Neutrophil (primary cell): ENCODE results near the gene AJAP1.

Experiments
- H3K27ac ChIP-seq: fragments of 200-600 bp; sonication (generic); 2 replicates; pipeline ENCODE4 v1.5.1; 2016; ENCODE audit warnings: mild to moderate bottlenecking, moderate library complexity
- H3K27me3 ChIP-seq: fragments of 200-600 bp; sonication (generic); 2 replicates; pipeline ENCODE4 v1.6.0; 2016; ENCODE audit warnings: mild to moderate bottlenecking
- H3K36me3 ChIP-seq: fragments of 200-600 bp; sonication (generic); 2 replicates; pipeline ENCODE4 v1.5.1; 2017
- H3K4me1 ChIP-seq, 2 experiments: fragments of 200-600 bp in 1 of 2; sonication (generic) in 1 of 2; 1 replicate in 1 of 2; 2 replicates in 1 of 2; pipeline versions ENCODE4 v1.5.1 to v1.6.1; 2013 to 2016; ENCODE audit warnings: low read depth in 1 of 2, low read length in 1 of 2, mild to moderate bottlenecking in 1 of 2, moderate library complexity in 1 of 2; ENCODE audit not compliant: control insufficient read depth in 1 of 2, insufficient read depth in 1 of 2
- H3K4me3 ChIP-seq, 2 experiments: fragments of 200-600 bp in 1 of 2; sonication (generic) in 1 of 2; 1 replicate in 1 of 2; 2 replicates in 1 of 2; pipeline ENCODE4 v1.5.1; 2013 to 2016; ENCODE audit warnings: low read depth in 1 of 2, low read length in 1 of 2, mild to moderate bottlenecking in 1 of 2, moderate library complexity in 1 of 2
- H3K9me3 ChIP-seq: fragments of 200-600 bp; sonication (generic); 2 replicates; pipeline ENCODE4 v1.5.1; 2016
- TF ChIP-seq, protein P1 (sequence below): fragments of 200-600 bp; sonication (generic); IDR thresholded peaks from 2 replicates; pipeline ENCODE4 v1.5.1; 2016; ENCODE audit warnings: antibody characterized with exemption

AJAP1 gene

DNA sequence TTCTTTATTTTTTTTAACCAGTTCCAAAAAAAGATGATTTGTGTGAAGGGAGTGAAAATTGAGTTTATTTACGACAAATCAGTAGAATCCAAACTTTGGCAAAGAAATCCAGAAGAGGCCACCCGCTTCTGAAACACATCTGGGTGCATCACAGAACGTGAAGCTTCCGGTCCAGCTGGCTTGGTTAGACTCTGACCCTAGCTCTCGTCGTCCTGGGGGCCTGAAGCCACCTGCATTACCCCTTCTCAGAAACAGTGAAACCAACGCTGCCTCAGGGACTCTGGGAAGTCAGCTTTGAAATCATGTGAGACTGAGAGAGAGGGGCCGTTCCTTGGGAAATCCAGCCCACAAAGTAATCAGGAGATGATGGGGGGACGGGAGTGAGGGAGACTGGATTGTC lies 21.8 kb downstream of the AJAP1 start:
- H3K27ac ChIP-seq: no peak overlapping the region
- peaks cover 5% of the 10 kb centered on the region for H3K27me3 ChIP-seq
- H3K4me1 ChIP-seq: no peaks in the 10 kb centered on the region
- no peaks in the 10 kb centered on the region for H3K9me3 ChIP-seq
- TF ChIP-seq, protein P1, sequence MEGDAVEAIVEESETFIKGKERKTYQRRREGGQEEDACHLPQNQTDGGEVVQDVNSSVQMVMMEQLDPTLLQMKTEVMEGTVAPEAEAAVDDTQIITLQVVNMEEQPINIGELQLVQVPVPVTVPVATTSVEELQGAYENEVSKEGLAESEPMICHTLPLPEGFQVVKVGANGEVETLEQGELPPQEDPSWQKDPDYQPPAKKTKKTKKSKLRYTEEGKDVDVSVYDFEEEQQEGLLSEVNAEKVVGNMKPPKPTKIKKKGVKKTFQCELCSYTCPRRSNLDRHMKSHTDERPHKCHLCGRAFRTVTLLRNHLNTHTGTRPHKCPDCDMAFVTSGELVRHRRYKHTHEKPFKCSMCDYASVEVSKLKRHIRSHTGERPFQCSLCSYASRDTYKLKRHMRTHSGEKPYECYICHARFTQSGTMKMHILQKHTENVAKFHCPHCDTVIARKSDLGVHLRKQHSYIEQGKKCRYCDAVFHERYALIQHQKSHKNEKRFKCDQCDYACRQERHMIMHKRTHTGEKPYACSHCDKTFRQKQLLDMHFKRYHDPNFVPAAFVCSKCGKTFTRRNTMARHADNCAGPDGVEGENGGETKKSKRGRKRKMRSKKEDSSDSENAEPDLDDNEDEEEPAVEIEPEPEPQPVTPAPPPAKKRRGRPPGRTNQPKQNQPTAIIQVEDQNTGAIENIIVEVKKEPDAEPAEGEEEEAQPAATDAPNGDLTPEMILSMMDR: no peak
- no peak overlapping the region for H3K4me3 ChIP-seq
- H3K36me3 ChIP-seq: no peaks in the 10 kb centered on the region

DNA sequence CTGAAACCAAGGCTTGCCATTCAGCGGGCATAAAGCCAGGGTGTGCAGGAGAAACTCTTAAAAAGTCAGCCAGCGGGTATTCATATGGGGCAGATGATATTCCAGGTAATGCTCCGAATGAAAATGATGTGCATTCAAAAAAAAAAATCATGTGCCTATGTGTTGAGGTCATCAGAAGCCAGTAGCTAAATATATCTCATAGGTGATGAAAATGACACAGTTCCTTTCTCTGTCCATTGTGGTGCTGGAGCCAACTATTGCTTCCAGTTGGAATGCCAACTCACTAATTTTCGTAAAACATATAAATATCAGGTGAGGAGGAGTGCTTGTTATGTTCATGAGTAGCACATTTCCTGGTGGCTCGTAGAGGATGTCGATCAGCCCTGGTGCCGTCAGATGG lies 23.2 kb downstream of the AJAP1 start:
- TF ChIP-seq, protein P1: no peak
- Histone ChIP-seq H3K9me3 (no peaks in the 10 kb centered on the region), H3K4me3 (no peak overlapping the region), H3K27me3 (peaks cover 5% of the 10 kb centered on the region), H3K4me1 (no peaks in the 10 kb centered on the region), H3K27ac (no peak overlapping the region), H3K36me3 (no peaks in the 10 kb centered on the region)

DNA sequence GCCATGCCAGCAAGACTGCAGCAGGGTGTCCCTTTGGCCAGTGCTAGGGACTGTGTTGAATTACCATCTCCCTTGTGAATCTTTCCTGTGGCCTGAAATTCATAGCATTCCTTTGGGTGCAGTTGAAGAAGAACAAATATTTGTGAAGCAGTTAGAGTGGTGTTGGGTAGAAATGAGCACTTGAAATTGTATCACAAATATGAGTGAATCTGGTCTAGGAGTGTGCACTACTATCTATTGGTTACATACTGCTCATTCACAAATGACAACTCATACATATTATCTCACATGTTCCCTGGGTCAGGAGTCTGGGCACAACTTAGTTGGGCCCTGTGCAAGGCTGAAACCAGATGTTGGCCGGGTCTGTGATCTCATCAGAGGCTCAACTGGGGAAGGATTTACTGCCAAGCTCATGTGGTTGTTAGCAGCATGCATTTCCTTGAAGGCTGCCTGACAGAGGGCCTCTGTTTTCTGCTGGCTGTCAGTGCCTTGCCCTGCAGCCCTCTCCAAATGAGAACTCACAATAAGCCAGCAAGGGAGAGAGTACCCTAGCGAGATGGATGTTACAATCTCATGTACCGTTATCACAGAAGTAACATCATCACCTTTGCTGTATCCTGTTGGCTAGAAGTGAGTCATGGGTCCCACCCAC lies 23.8 kb downstream of the AJAP1 start:
- Histone ChIP-seq H3K4me1 (no peaks in the 10 kb centered on the region), H3K27me3 (peaks cover 4% of the 10 kb centered on the region), H3K9me3 (no peaks in the 10 kb centered on the region), H3K4me3 (no peak overlapping the region), H3K27ac (no peak overlapping the region), H3K36me3 (no peaks in the 10 kb centered on the region)
- TF ChIP-seq, protein P1: no peak

DNA sequence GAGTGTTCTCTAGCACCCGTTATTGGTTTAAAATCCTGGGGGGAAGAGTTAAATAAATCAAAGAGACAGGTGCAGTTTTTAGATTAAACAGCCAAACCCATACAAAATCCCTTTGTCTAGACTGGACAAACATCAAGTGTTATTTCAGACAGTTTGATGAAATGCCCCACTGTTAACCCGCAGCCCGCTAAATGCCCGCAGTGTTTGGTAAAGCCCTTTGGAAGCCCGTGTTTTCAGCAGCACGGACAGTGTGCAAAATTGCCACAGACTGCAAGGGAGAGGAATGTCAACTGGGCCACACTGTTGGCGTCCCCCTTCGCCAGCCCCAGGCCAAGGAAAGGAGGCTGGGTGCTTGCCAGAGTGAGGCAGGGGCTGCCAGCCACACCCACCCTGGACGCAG lies 26.6 kb downstream of the AJAP1 start:
- Histone ChIP-seq H3K9me3 (no peaks in the 10 kb centered on the region), H3K4me3 (no peak overlapping the region), H3K4me1 (no peaks in the 10 kb centered on the region), H3K36me3 (no peaks in the 10 kb centered on the region), H3K27me3 (peaks cover 12% of the 10 kb centered on the region), H3K27ac (no peak overlapping the region)
- TF ChIP-seq, protein P1: no peak

DNA sequence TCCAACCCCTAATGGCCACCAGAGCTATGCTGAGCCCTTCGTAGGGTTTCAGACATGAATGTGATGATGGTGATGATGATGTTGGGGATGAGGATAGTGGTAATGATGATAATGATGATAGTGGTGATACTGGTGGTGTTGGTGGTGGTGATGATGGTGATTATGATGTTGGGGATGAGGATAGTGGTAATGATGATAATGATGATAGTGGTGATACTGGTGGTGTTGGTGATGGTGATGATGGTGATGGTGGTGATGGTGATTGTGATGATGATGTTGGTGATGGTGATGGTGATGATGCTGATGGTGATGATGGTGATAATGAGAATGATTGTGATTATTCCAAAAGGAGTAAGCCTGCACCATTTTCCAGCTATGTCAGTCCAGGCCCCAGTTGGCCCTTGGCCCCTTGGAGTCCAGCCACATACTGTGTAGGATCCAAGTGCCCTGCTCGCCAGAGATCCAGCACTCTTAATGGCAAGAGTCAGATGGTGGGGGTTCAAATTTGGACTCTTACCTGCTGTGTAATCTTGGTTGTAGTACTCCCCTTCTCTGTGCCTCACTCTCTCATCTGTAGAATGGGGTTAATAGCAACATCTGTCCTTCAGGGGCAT lies 28.3 kb downstream of the AJAP1 start:
- TF ChIP-seq, protein P1: no peak
- Histone ChIP-seq H3K27ac (no peak overlapping the region), H3K4me1 (no peaks in the 10 kb centered on the region), H3K4me3 (no peak overlapping the region), H3K27me3 (peaks cover 12% of the 10 kb centered on the region), H3K9me3 (no peaks in the 10 kb centered on the region), H3K36me3 (no peaks in the 10 kb centered on the region)
